SK-N-SH treated with all-trans-retinoic acid at 6 μM for 48 hours (cell line): ENCODE measurements around the gene PROK1.

Experiments used
- ARNTL ChIP-seq: fragments of 450-650 bp; formaldehyde crosslinking; IDR thresholded peaks from 2 replicates; pipeline ENCODE4 v1.5.0; 2020; ENCODE audit warnings: low read depth, mild to moderate bottlenecking, moderate library complexity, borderline replicate concordance
- ESRRG ChIP-seq: fragments of 250-450 bp; sonication (Bioruptor Pico); IDR thresholded peaks from 2 replicates; pipeline ENCODE4 v1.6.1; 2021; ENCODE audit warnings: mild to moderate bottlenecking
- GLIS3 ChIP-seq: fragments of 250-450 bp; sonication (Bioruptor Pico); IDR thresholded peaks from 2 replicates; pipeline ENCODE4 v1.5.0; 2020; ENCODE audit warnings: mild to moderate bottlenecking, moderate library complexity
- OSR1 ChIP-seq: fragments of 250-450 bp; sonication (Bioruptor Pico); IDR thresholded peaks from 2 replicates; pipeline ENCODE4 v1.8.0; 2022; ENCODE audit warnings: moderate library complexity, mild to moderate bottlenecking, inconsistent platforms
- SNAI2 ChIP-seq: fragments of 250-450 bp; sonication (Bioruptor Pico); IDR thresholded peaks from 2 replicates; pipeline ENCODE4 v1.5.0; 2020; ENCODE audit warnings: mild to moderate bottlenecking, moderate library complexity
- TOX ChIP-seq: fragments of 250-450 bp; sonication (Bioruptor Pico); IDR thresholded peaks from 2 replicates; pipeline ENCODE4 v1.8.0; 2021; ENCODE audit warnings: mild to moderate bottlenecking, moderate library complexity, borderline replicate concordance
- ZNF565 ChIP-seq: fragments of 450-650 bp; formaldehyde crosslinking; conservative IDR thresholded peaks from 2 replicates; pipeline ENCODE4 v1.5.0; 2020; ENCODE audit warnings: low read depth, mild to moderate bottlenecking, moderate library complexity
- ZNF70 ChIP-seq: fragments of 450-650 bp; formaldehyde crosslinking; IDR thresholded peaks from 2 replicates; pipeline ENCODE4 v1.5.0; 2020; ENCODE audit warnings: mild to moderate bottlenecking, moderate library complexity
- ZNF8 ChIP-seq: fragments of 450-650 bp; formaldehyde crosslinking; IDR thresholded peaks from 2 replicates; pipeline ENCODE4 v1.5.0; 2020; ENCODE audit warnings: mild to moderate bottlenecking, moderate library complexity
- TF ChIP-seq, protein P1 (sequence below): fragments of 250-450 bp; sonication (Bioruptor Pico); IDR thresholded peaks from 2 replicates; pipeline ENCODE4 v1.5.0; 2020; ENCODE audit warnings: mild to moderate bottlenecking, moderate library complexity
- TF ChIP-seq, protein P2 (sequence below): fragments of 250-450 bp; sonication (Bioruptor Pico); IDR thresholded peaks from 2 replicates; pipeline ENCODE4 v1.5.1; 2020; ENCODE audit warnings: low read depth, mild to moderate bottlenecking, moderate library complexity
- TF ChIP-seq, protein P3 (sequence below): fragments of 250-450 bp; sonication (Bioruptor Pico); IDR thresholded peaks from 2 replicates; pipeline ENCODE4 v1.8.0; 2020; ENCODE audit warnings: mild to moderate bottlenecking, moderate library complexity, borderline replicate concordance
- TF ChIP-seq, protein P4 (sequence below): fragments of 250-450 bp; sonication (Bioruptor Pico); IDR thresholded peaks from 2 replicates; pipeline ENCODE4 v1.5.1; 2021; ENCODE audit warnings: mild to moderate bottlenecking, moderate library complexity

DNA sequence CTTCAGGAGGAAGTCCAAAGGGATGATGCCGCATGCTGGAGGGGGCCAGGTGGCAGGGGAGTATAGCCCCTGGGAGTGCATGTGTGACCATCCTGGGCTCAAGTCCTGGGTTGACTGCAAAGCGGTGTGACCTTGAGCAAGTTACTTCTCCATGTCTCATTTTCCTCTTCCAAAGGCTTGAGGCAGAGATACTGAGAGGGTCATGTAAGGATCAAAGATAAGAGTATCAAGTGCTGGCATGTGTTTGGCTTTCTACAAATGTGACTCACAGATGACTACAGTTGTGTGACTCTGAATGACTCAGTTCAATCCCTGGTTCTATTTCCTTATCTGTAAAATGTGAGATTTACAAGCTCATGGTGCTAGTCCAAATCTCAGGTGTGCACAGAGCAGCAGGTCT is 26.1 kb downstream of the PROK1 start:
- TF ChIP-seq, protein P1, sequence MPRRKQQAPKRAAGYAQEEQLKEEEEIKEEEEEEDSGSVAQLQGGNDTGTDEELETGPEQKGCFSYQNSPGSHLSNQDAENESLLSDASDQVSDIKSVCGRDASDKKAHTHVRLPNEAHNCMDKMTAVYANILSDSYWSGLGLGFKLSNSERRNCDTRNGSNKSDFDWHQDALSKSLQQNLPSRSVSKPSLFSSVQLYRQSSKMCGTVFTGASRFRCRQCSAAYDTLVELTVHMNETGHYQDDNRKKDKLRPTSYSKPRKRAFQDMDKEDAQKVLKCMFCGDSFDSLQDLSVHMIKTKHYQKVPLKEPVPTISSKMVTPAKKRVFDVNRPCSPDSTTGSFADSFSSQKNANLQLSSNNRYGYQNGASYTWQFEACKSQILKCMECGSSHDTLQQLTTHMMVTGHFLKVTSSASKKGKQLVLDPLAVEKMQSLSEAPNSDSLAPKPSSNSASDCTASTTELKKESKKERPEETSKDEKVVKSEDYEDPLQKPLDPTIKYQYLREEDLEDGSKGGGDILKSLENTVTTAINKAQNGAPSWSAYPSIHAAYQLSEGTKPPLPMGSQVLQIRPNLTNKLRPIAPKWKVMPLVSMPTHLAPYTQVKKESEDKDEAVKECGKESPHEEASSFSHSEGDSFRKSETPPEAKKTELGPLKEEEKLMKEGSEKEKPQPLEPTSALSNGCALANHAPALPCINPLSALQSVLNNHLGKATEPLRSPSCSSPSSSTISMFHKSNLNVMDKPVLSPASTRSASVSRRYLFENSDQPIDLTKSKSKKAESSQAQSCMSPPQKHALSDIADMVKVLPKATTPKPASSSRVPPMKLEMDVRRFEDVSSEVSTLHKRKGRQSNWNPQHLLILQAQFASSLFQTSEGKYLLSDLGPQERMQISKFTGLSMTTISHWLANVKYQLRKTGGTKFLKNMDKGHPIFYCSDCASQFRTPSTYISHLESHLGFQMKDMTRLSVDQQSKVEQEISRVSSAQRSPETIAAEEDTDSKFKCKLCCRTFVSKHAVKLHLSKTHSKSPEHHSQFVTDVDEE (CRISPR knock-in tag), result no peak
- TF ChIP-seq ZNF8 (CRISPR knock-in tag), result no peak
- TF ChIP-seq, protein P2, sequence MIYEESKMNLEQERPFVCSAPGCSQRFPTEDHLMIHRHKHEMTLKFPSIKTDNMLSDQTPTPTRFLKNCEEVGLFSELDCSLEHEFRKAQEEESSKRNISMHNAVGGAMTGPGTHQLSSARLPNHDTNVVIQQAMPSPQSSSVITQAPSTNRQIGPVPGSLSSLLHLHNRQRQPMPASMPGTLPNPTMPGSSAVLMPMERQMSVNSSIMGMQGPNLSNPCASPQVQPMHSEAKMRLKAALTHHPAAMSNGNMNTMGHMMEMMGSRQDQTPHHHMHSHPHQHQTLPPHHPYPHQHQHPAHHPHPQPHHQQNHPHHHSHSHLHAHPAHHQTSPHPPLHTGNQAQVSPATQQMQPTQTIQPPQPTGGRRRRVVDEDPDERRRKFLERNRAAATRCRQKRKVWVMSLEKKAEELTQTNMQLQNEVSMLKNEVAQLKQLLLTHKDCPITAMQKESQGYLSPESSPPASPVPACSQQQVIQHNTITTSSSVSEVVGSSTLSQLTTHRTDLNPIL, result no peak
- no peak for TF ChIP-seq ZNF565
- TF ChIP-seq, protein P3, sequence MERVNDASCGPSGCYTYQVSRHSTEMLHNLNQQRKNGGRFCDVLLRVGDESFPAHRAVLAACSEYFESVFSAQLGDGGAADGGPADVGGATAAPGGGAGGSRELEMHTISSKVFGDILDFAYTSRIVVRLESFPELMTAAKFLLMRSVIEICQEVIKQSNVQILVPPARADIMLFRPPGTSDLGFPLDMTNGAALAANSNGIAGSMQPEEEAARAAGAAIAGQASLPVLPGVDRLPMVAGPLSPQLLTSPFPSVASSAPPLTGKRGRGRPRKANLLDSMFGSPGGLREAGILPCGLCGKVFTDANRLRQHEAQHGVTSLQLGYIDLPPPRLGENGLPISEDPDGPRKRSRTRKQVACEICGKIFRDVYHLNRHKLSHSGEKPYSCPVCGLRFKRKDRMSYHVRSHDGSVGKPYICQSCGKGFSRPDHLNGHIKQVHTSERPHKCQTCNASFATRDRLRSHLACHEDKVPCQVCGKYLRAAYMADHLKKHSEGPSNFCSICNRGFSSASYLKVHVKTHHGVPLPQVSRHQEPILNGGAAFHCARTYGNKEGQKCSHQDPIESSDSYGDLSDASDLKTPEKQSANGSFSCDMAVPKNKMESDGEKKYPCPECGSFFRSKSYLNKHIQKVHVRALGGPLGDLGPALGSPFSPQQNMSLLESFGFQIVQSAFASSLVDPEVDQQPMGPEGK (CRISPR knock-in tag), result no peak
- TF ChIP-seq ZNF70, result no peak
- TF ChIP-seq ARNTL (CRISPR knock-in tag), result no peak
- no peak for TF ChIP-seq GLIS3 (CRISPR knock-in tag)
- no peak for TF ChIP-seq SNAI2
- TF ChIP-seq OSR1 (CRISPR knock-in tag), result no peak
- no peak for TF ChIP-seq ESRRG
- no peak for TF ChIP-seq TOX
- TF ChIP-seq, protein P4, sequence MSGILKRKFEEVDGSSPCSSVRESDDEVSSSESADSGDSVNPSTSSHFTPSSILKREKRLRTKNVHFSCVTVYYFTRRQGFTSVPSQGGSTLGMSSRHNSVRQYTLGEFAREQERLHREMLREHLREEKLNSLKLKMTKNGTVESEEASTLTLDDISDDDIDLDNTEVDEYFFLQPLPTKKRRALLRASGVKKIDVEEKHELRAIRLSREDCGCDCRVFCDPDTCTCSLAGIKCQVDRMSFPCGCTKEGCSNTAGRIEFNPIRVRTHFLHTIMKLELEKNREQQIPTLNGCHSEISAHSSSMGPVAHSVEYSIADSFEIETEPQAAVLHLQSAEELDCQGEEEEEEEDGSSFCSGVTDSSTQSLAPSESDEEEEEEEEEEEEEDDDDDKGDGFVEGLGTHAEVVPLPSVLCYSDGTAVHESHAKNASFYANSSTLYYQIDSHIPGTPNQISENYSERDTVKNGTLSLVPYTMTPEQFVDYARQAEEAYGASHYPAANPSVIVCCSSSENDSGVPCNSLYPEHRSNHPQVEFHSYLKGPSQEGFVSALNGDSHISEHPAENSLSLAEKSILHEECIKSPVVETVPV (CRISPR knock-in tag), result no peak
